Caco-2 (cell line): ENCODE measurements around the gene ADM5. TPM values are rescaled to one million over a fixed set of nuclear protein-coding genes. Genes with fewer than 3 reads are reported as not detected.

ENCODE experiments used
- BruUV-seq: library from RNA; stranded (reverse); fragments of 400-500 nt; replicated peaks from 2 replicates; lab custom pipeline; 2021; lab: Mats Ljungman, UMichigan
- CTCF ChIA-PET: fragments of 300-600 bp; sonication (Branson Sonifier 250); formaldehyde crosslinking; loops from one replicate; lab custom pipeline; 2022; ENCODE audit warnings: antibody characterized with exemption; lab: Charles Lee
- POLR2A ChIA-PET: fragments of 300-600 bp; sonication (Branson Sonifier 250); formaldehyde crosslinking; loops from one replicate; lab custom pipeline; 2022; ENCODE audit warnings: antibody characterized with exemption; lab: Charles Lee
- DNase-seq, 2 experiments: peaks; one replicate each; pipeline versions ENCODE4 v3.0.0 to v3.0.0-alpha.2; 2020 to 2022
- H3K27me3 ChIP-seq: replicated peaks from 2 replicates; pipeline ENCODE4 v1.6.0; 2011; ENCODE audit warnings: low read length; ENCODE audit not compliant: control insufficient read depth, insufficient read depth
- H3K36me3 ChIP-seq: 2 replicates; pipeline ENCODE4 v1.5.1; 2011; ENCODE audit warnings: low read length; ENCODE audit not compliant: control insufficient read depth, insufficient read depth
- H3K4me1 ChIP-seq: fragments of 250-450 bp; sonication (Bioruptor Pico); 2 replicates; pipeline ENCODE4 v1.5.1; 2020; ENCODE audit warnings: mild to moderate bottlenecking
- H3K4me3 ChIP-seq: 2 replicates; pipeline ENCODE4 v1.5.1; 2011; ENCODE audit warnings: low read depth, mild to moderate bottlenecking, control low read depth, low read length
- H3K9me3 ChIP-seq: fragments of 250-450 bp; sonication (Bioruptor Pico); 2 replicates; pipeline ENCODE4 v1.5.1; 2020; ENCODE audit warnings: mild to moderate bottlenecking, moderate library complexity
- H3K27ac Mint-ChIP-seq: one replicate; pipeline ENCODE4 v1.8.0; 2022; ENCODE audit warnings: mixed read lengths; ENCODE audit not compliant: unreplicated experiment
- H3K27me3 Mint-ChIP-seq: one replicate; pipeline ENCODE4 v1.8.0; 2022; ENCODE audit warnings: mixed read lengths; ENCODE audit not compliant: insufficient read depth, unreplicated experiment
- H3K36me3 Mint-ChIP-seq: one replicate; pipeline ENCODE4 v1.8.0; 2022; ENCODE audit warnings: mild to moderate bottlenecking, mixed read lengths; ENCODE audit not compliant: insufficient read depth, unreplicated experiment
- H3K4me1 Mint-ChIP-seq: one replicate; pipeline ENCODE4 v1.8.0; 2022; ENCODE audit warnings: low read depth, mixed read lengths; ENCODE audit not compliant: unreplicated experiment
- H3K4me3 Mint-ChIP-seq: one replicate; pipeline ENCODE4 v1.8.0; 2022; ENCODE audit warnings: mild to moderate bottlenecking, moderate library complexity, mixed read lengths; ENCODE audit not compliant: unreplicated experiment
- H3K9me3 Mint-ChIP-seq: one replicate; pipeline ENCODE4 v1.8.0; 2022; ENCODE audit warnings: mixed read lengths; ENCODE audit not compliant: unreplicated experiment
- CTCF ChIP-seq, 2 experiments: fragments of 200-600 bp in 1 of 2; IDR thresholded peaks; 1 replicate in 1 of 2; 2 replicates in 1 of 2; pipeline versions ENCODE4 v1.5.1 to v1.8.0; 2011 to 2022; ENCODE audit warnings: antibody characterized with exemption in 1 of 2, control low read depth in 1 of 2, inconsistent platforms in 1 of 2, low read depth in 1 of 2, low read length in 1 of 2, mild to moderate bottlenecking in 1 of 2, moderate library complexity in 1 of 2; ENCODE audit not compliant: insufficient read depth in 1 of 2, severe bottlenecking in 1 of 2, unreplicated experiment in 1 of 2
- intact Hi-C: fragments of 100-400 bp; cut with micrococcal nuclease; formaldehyde crosslinking; loops from one replicate; pipeline ENCODE4 v1.10.0; 2022; ENCODE audit not compliant: unreplicated experiment
- total RNA-seq: library from RNA; stranded (reverse); gene quantifications from 2 replicates; pipeline ENCODE4 v1.2.3, GENCODE V29; 2022

Gene ADM5
- total RNA-seq, 1 experiment from 2014 or later: 8.5 TPM

GRCh38 chr19:49730166-49730565, 40.8 kb downstream of the ADM5 start:
- Histone ChIP-seq H3K4me1 (no peaks in the 10 kb centered on the region), H3K9me3 (no peaks in the 10 kb centered on the region), H3K4me3 (no peak overlapping the region), H3K36me3 (no peaks in the 10 kb centered on the region), H3K27me3 (no peaks in the 10 kb centered on the region)
- no peak for TF ChIP-seq CTCF (IDR thresholded peaks at IDR 0.05; ENCODE audit: insufficient read depth in 1 of 2, low read depth in 1 of 2, low read length in 1 of 2, severe bottlenecking in 1 of 2, unreplicated experiment in 1 of 2)
- Mint-ChIP-seq H3K27ac (no peak overlapping the region), H3K27me3 (no peaks in the 10 kb centered on the region), H3K36me3 (no peaks in the 10 kb centered on the region), H3K9me3 (no peaks in the 10 kb centered on the region), H3K4me1 (no peaks in the 10 kb centered on the region), H3K4me3 (no peak overlapping the region)
- DNase-seq: no peak
- POLR2A ChIA-PET: no interaction called here
- intact Hi-C loops: no loop called here
- CTCF ChIA-PET: no interaction called here
- BruUV-seq: no TSS peak

- no peaks in the 10 kb centered on the region for H3K36me3 Mint-ChIP-seq
- Histone ChIP-seq H3K9me3 (no peaks in the 10 kb centered on the region), H3K4me1 (no peaks in the 10 kb centered on the region), H3K4me3 (no peak overlapping the region), H3K27me3 (no peaks in the 10 kb centered on the region), H3K36me3 (no peaks in the 10 kb centered on the region)
- no peaks in the 10 kb centered on the region for H3K27me3 Mint-ChIP-seq
- intact Hi-C loops: no loop called here
- DNase-seq: no peak
- no peak overlapping the region for H3K4me3 Mint-ChIP-seq
- no TSS peak for BruUV-seq
- no peak overlapping the region for H3K27ac Mint-ChIP-seq
- TF ChIP-seq CTCF (IDR thresholded peaks at IDR 0.05; ENCODE audit: insufficient read depth in 1 of 2, low read depth in 1 of 2, low read length in 1 of 2, severe bottlenecking in 1 of 2, unreplicated experiment in 1 of 2): no peak
- no peaks in the 10 kb centered on the region for H3K9me3 Mint-ChIP-seq
- ChIA-PET POLR2A (no interaction called here), CTCF (no interaction called here)
- no peaks in the 10 kb centered on the region for H3K4me1 Mint-ChIP-seq
These were observed 48.9 kb downstream of the ADM5 start for GRCh38 chr19:49738268-49738667.

GRCh38 chr19:49739098-49739497, 49.7 kb downstream of the ADM5 start:
- Histone ChIP-seq H3K27me3 (no peaks in the 10 kb centered on the region), H3K36me3 (no peaks in the 10 kb centered on the region), H3K4me1 (no peaks in the 10 kb centered on the region), H3K4me3 (no peak overlapping the region), H3K9me3 (no peaks in the 10 kb centered on the region)
- H3K27ac Mint-ChIP-seq: no peak overlapping the region
- no peaks in the 10 kb centered on the region for H3K27me3 Mint-ChIP-seq
- H3K36me3 Mint-ChIP-seq: no peaks in the 10 kb centered on the region
- BruUV-seq: no TSS peak
- no peak for DNase-seq
- no peak for TF ChIP-seq CTCF (IDR thresholded peaks at IDR 0.05; ENCODE audit: insufficient read depth in 1 of 2, low read depth in 1 of 2, low read length in 1 of 2, severe bottlenecking in 1 of 2, unreplicated experiment in 1 of 2)
- H3K4me1 Mint-ChIP-seq: no peaks in the 10 kb centered on the region
- no peaks in the 10 kb centered on the region for H3K9me3 Mint-ChIP-seq
- CTCF ChIA-PET: no interaction called here
- H3K4me3 Mint-ChIP-seq: no peak overlapping the region
- POLR2A ChIA-PET: no interaction called here
- intact Hi-C loops: no loop called here
